Stomach (tissue), 4 donors: ENCODE data around the gene AKAP13.

Experiments used
- CTCF ChIP-seq, 7 experiments: fragments of 450-650 bp in 4 of 7; fragments of 200-600 bp in 3 of 7; sonication (generic) in 3 of 7; IDR thresholded peaks; one replicate each; pipeline ENCODE4 v1.5.1; 2016 to 2019; ENCODE audit warnings: antibody characterized with exemption in 7 of 7, control low read depth in 2 of 7, mild to moderate bottlenecking in 1 of 7
- EP300 ChIP-seq: sonication (generic); formaldehyde crosslinking; IDR thresholded peaks from one replicate; pipeline ENCODE4 v1.6.1; 2017; ENCODE audit warnings: antibody characterized with exemption

GRCh38 chr15:85744579-85744978, 364.2 kb downstream of the AKAP13 start:
- TF ChIP-seq CTCF (IDR thresholded peaks at IDR 0.05) = no peak
- TF ChIP-seq EP300 = no peak
